ENCODE data around the gene SCAF8. TPM values are rescaled to one million over a fixed set of nuclear protein-coding genes. Genes with fewer than 3 reads are reported as not detected.

SCAF8 gene
- total RNA-seq, 6 donors from 2014 or later = 26.0 to 79.1 (median 37.2) TPM

DNA sequence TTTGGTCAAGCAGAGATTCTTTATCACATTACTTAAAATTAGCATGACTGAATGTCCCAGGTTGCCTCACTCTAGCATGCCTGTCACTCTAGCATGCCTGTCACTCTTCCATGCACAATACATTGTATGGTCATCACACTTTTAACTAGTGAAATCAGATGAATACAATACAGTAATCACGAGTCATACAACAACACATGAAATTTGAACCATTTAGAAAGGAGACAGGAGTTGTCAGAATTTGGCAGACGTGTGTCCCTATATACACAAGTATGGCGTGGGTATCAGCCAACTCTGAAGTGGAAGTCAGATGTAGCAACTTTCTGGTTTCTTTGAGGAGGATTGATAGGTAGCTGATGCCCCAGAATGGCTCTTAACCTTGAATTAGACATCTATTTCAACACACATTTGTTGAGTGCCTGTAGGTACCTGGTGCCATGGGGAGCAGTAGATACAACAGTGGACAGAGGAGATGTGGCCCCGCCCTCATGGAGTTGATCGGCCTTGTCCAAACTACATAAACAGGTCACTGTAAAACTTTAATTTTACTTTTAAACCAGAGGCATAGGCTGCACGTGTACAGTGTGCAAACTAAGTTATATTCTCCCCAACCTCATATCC, 145.8 kb downstream of the SCAF8 start:
- DNase-seq = no peak
- Histone ChIP-seq H3K36me3 (peaks cover 0 to 7% (median 0%) of the 10 kb centered on the region in 4 donors), H3K27ac (no peak overlapping the region), H3K4me1 (no peaks in the 10 kb centered on the region), H3K4me3 (no peak overlapping the region), H3K27me3 (no peaks in the 10 kb centered on the region), H3K9me3 (no peaks in the 10 kb centered on the region)
- ATAC-seq (ENCODE audit: low FRiP score in 2 of 2) = no peak
- 93 to 96% methylated on average over 6 of the region's 6 CpGs for WGBS, 2 donors
- TF ChIP-seq POLR2AphosphoS5 (IDR thresholded peaks at IDR 0.05) = no peak
- TF ChIP-seq POLR2A (IDR thresholded peaks at IDR 0.05) = no peak
- no peak for TF ChIP-seq EP300 (IDR thresholded peaks at IDR 0.05)
- TF ChIP-seq, protein P1, sequence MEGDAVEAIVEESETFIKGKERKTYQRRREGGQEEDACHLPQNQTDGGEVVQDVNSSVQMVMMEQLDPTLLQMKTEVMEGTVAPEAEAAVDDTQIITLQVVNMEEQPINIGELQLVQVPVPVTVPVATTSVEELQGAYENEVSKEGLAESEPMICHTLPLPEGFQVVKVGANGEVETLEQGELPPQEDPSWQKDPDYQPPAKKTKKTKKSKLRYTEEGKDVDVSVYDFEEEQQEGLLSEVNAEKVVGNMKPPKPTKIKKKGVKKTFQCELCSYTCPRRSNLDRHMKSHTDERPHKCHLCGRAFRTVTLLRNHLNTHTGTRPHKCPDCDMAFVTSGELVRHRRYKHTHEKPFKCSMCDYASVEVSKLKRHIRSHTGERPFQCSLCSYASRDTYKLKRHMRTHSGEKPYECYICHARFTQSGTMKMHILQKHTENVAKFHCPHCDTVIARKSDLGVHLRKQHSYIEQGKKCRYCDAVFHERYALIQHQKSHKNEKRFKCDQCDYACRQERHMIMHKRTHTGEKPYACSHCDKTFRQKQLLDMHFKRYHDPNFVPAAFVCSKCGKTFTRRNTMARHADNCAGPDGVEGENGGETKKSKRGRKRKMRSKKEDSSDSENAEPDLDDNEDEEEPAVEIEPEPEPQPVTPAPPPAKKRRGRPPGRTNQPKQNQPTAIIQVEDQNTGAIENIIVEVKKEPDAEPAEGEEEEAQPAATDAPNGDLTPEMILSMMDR (IDR thresholded peaks at IDR 0.05) = no peak

DNA sequence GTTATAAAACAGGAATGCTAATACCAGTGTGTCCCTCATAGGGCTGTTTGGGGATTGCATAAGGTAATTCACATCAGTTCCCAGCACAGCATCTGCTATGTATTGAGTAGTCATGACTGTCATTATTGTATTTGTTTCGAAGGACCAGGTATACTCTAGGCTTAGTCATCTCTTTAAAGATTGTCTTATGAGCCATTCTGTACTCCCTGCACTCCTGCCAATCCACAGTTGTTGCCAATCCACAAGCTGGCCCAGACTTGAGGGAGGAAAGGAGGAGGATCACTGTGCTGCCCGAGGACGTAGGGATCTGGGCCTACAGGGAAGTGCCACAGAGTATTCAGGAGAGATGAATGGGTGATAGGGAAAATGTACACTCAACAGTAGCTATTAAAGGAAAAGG, 148.9 kb downstream of the SCAF8 start:
- WGBS, 2 donors = 87 to 95% methylated on average over 3 of the region's 3 CpGs
- no peaks in the 10 kb centered on the region for H3K9me3 ChIP-seq
- TF ChIP-seq POLR2AphosphoS5 (IDR thresholded peaks at IDR 0.05) (no peak), EP300 (IDR thresholded peaks at IDR 0.05) (no peak), POLR2A (IDR thresholded peaks at IDR 0.05) (no peak)
- TF ChIP-seq, protein P1 (IDR thresholded peaks at IDR 0.05) = no peak
- no peaks in the 10 kb centered on the region for H3K27me3 ChIP-seq
- peaks cover 0 to 7% (median 0%) of the 10 kb centered on the region in 4 donors for H3K36me3 ChIP-seq
- H3K4me1 ChIP-seq = no peaks in the 10 kb centered on the region
- DNase-seq = no peak
- H3K27ac ChIP-seq = no peak overlapping the region
- ATAC-seq (ENCODE audit: low FRiP score in 2 of 2) = no peak
- no peak overlapping the region for H3K4me3 ChIP-seq

Small RNA genes within 50 kb of the gene (small RNA-seq; reads per million reads assigned to genes)
- gene MIR1273C (0 reads per million in 4 donors), gene RNU6-824P (0 reads per million in 4 donors)

Other genes starting within 250 kb of the SCAF8 start
- gene CNKSR3, start 222.7 kb upstream of the SCAF8 start, total RNA-seq = 10 to 100 TPM in 2 of 6 donors, 1 to 10 TPM in 4; 2.1 to 14.3 (median 7.5) TPM

Data from upper lobe of left lung (tissue), 6 donors.